ENCODE results near the gene CTCFL. TPM values are rescaled to one million over a fixed set of nuclear protein-coding genes. Genes with fewer than 3 reads are reported as not detected.

The CTCFL gene
- total RNA-seq, 4 donors from 2014 or later, result 0.14 TPM; not detected in 3

- TF ChIP-seq, protein P1, sequence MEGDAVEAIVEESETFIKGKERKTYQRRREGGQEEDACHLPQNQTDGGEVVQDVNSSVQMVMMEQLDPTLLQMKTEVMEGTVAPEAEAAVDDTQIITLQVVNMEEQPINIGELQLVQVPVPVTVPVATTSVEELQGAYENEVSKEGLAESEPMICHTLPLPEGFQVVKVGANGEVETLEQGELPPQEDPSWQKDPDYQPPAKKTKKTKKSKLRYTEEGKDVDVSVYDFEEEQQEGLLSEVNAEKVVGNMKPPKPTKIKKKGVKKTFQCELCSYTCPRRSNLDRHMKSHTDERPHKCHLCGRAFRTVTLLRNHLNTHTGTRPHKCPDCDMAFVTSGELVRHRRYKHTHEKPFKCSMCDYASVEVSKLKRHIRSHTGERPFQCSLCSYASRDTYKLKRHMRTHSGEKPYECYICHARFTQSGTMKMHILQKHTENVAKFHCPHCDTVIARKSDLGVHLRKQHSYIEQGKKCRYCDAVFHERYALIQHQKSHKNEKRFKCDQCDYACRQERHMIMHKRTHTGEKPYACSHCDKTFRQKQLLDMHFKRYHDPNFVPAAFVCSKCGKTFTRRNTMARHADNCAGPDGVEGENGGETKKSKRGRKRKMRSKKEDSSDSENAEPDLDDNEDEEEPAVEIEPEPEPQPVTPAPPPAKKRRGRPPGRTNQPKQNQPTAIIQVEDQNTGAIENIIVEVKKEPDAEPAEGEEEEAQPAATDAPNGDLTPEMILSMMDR (IDR thresholded peaks at IDR 0.05), result no peak
- TF ChIP-seq POLR2AphosphoS5 (IDR thresholded peaks at IDR 0.05) (no peak), POLR2A (IDR thresholded peaks at IDR 0.05) (no peak), EP300 (IDR thresholded peaks at IDR 0.05; ENCODE audit: low read depth) (no peak)
- H3K9me3 ChIP-seq, result no peaks in the 10 kb centered on the region
- peaks cover 4 to 31% (median 12%) of the 10 kb centered on the region in 4 donors for H3K4me1 ChIP-seq
- H3K27ac ChIP-seq, result peak overlapping the region; percentile 35 to 54 (median 52)
- no peaks in the 10 kb centered on the region for H3K27me3 ChIP-seq
- no peaks in the 10 kb centered on the region for H3K36me3 ChIP-seq
- 79% methylated on average over 7 of the region's 7 CpGs; no CpG with 5 or more reads in 1 of the 2 donors for WGBS, 2 donors (ENCODE audit: low coverage in 1 of 2)
- intact Hi-C loops (cut with DNase I; ENCODE audit: low total_unique reads) (no loop called here), in situ Hi-C loops (cut with MboI; ENCODE audit: low pct_ligation_motif_present in 1 of 4, low pct_unique_long_range_greater_than_20kb in 1 of 4, low sequenced_read_pairs in 3 of 4) (no loop called here)
- DNase-seq, result no peak
- no peak overlapping the region for H3K4me3 ChIP-seq
Observed at GRCh38 chr20:57451431-57451794, 73.5 kb downstream of the CTCFL start.

GRCh38 chr20:57450931-57451330 is 74.0 kb downstream of the CTCFL start:
- intact Hi-C loops (cut with DNase I; ENCODE audit: low total_unique reads), result no loop called here

DNA sequence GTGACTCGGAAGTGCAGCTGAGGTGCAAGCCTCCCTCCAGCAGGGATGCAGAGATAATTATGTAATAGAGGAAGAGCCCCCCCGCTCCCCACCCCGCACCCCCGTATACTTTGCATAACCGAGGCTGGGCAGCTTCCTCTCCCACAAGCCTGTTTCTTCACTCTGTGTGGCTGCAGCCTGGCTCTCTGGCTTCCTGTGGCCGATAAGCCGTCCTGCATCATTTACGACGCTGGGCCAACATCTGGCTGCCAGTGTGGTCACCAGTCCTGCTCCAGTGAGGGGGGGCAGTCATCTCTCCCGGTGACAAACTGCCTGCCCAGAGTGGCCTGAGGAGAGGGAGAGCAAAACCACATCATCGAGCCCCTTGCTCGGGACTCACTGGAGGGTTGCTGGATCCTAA is 74.5 kb downstream of the CTCFL start:
- WGBS, 2 donors (ENCODE audit: low coverage in 1 of 2), result 32% methylated on average over 12 of the region's 12 CpGs; no CpG with 5 or more reads in 1 of the 2 donors
- DNase-seq, result peak; percentile 52
- intact Hi-C loops (cut with DNase I; ENCODE audit: low total_unique reads), result no loop called here
- no peaks in the 10 kb centered on the region for H3K9me3 ChIP-seq
- in situ Hi-C loops (cut with MboI; ENCODE audit: low pct_ligation_motif_present in 1 of 4, low pct_unique_long_range_greater_than_20kb in 1 of 4, low sequenced_read_pairs in 3 of 4), result no loop called here
- H3K4me3 ChIP-seq, result no peak overlapping the region
- TF ChIP-seq POLR2A (IDR thresholded peaks at IDR 0.05) (no peak), POLR2AphosphoS5 (IDR thresholded peaks at IDR 0.05) (no peak), EP300 (IDR thresholded peaks at IDR 0.05; ENCODE audit: low read depth) (no peak)
- TF ChIP-seq, protein P1 (IDR thresholded peaks at IDR 0.05), result no peak
- peaks cover 4 to 31% (median 12%) of the 10 kb centered on the region in 4 donors for H3K4me1 ChIP-seq
- no peaks in the 10 kb centered on the region for H3K36me3 ChIP-seq
- no peaks in the 10 kb centered on the region for H3K27me3 ChIP-seq
- H3K27ac ChIP-seq, result peak overlapping the region; percentile 35 to 54 (median 52)

More at GRCh38 chr20:57450931-57451330, 74.0 kb downstream of the CTCFL start:
- in situ Hi-C loops (cut with MboI; ENCODE audit: low pct_ligation_motif_present in 1 of 4, low pct_unique_long_range_greater_than_20kb in 1 of 4, low sequenced_read_pairs in 3 of 4), result no loop called here
- H3K9me3 ChIP-seq, result no peaks in the 10 kb centered on the region
- H3K36me3 ChIP-seq, result no peaks in the 10 kb centered on the region
- 65% methylated on average over 8 of the region's 13 CpGs; no CpG with 5 or more reads in 1 of the 2 donors for WGBS, 2 donors (ENCODE audit: low coverage in 1 of 2)
- peaks cover 4 to 31% (median 12%) of the 10 kb centered on the region in 4 donors for H3K4me1 ChIP-seq
- TF ChIP-seq, protein P1 (IDR thresholded peaks at IDR 0.05), result no peak
- no peak for TF ChIP-seq POLR2AphosphoS5 (IDR thresholded peaks at IDR 0.05)
- no peak for TF ChIP-seq POLR2A (IDR thresholded peaks at IDR 0.05)
- TF ChIP-seq EP300 (IDR thresholded peaks at IDR 0.05; ENCODE audit: low read depth), result no peak
- no peaks in the 10 kb centered on the region for H3K27me3 ChIP-seq
- DNase-seq, result no peak
- H3K27ac ChIP-seq, result peak overlapping the region; percentile 35 to 54 (median 52)
- no peak overlapping the region for H3K4me3 ChIP-seq

DNA sequence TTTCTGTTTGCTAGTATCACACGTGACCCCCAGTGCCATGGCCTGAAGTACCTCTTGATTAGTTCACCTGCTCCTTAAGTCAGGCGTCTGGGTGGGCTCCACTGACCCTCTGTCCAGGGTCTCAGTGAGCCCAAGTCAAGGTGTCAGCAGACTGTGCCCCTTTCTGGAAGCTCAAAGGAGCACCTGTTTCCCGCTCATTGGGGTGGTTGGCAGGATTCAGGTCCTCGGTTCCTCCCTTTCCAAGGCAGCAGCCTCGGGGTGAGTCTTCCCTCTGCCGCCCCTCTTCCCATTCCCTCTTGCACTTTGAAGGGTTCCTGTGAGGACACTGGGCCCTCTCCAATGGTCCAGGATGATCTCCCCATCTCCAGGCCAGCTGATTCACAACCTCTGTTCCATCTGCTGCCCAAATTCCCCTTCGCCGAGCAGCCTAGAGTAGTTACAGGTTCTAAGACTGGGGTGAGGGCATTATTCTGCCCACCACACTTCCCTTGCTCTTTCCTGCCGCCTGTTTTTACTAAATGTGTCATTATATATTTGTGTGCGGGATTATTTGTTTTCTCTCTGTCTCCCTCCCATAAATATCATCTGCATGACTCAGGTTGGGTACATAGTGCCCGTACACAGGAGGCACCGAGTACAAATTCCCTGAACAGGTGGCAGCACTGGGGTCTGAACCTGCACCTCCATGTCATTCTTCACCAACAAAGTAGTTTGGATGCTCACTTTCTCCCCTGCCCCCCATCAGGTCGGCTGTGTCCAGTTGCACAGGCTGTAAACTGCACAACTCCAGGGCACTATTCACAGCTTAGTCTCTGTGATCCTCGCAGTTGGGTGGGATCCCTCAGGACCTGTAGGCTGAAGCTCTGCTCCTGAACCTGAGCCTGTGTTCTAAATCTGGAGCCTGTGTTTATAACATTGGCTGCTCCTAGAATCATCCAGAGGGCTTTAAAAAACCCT is 75.3 kb downstream of the CTCFL start:
- WGBS, 2 donors (ENCODE audit: low coverage in 1 of 2), result 69 to 80% methylated on average over 3 to 14 of the region's 14 CpGs
- no peaks in the 10 kb centered on the region for H3K27me3 ChIP-seq
- TF ChIP-seq EP300 (IDR thresholded peaks at IDR 0.05; ENCODE audit: low read depth) (no peak), POLR2A (IDR thresholded peaks at IDR 0.05) (no peak), POLR2AphosphoS5 (IDR thresholded peaks at IDR 0.05) (no peak)
- TF ChIP-seq, protein P1 (IDR thresholded peaks at IDR 0.05), result no peak
- DNase-seq, result no peak
- H3K9me3 ChIP-seq, result no peaks in the 10 kb centered on the region
- intact Hi-C loops (cut with DNase I; ENCODE audit: low total_unique reads) (no loop called here), in situ Hi-C loops (cut with MboI; ENCODE audit: low pct_ligation_motif_present in 1 of 4, low pct_unique_long_range_greater_than_20kb in 1 of 4, low sequenced_read_pairs in 3 of 4) (no loop called here)
- peaks cover 4 to 31% (median 13%) of the 10 kb centered on the region in 4 donors for H3K4me1 ChIP-seq
- no peaks in the 10 kb centered on the region for H3K36me3 ChIP-seq
- peak overlapping the region; percentile 16 to 52 (median 43) for H3K27ac ChIP-seq
- no peak overlapping the region for H3K4me3 ChIP-seq
